GM12872 (cell line): ENCODE data around the gene GPR162.

Source experiments
- TF ChIP-seq, protein P1 (sequence below): IDR thresholded peaks from 3 replicates; pipeline ENCODE4 v1.5.1; 2011; ENCODE audit warnings: low read depth, mild to moderate bottlenecking, low read length, moderate library complexity; ENCODE audit not compliant: insufficient read depth

Gene GPR162

GRCh38 chr12:6829536-6830220 lies 8.1 kb downstream of the GPR162 start:
- TF ChIP-seq, protein P1, sequence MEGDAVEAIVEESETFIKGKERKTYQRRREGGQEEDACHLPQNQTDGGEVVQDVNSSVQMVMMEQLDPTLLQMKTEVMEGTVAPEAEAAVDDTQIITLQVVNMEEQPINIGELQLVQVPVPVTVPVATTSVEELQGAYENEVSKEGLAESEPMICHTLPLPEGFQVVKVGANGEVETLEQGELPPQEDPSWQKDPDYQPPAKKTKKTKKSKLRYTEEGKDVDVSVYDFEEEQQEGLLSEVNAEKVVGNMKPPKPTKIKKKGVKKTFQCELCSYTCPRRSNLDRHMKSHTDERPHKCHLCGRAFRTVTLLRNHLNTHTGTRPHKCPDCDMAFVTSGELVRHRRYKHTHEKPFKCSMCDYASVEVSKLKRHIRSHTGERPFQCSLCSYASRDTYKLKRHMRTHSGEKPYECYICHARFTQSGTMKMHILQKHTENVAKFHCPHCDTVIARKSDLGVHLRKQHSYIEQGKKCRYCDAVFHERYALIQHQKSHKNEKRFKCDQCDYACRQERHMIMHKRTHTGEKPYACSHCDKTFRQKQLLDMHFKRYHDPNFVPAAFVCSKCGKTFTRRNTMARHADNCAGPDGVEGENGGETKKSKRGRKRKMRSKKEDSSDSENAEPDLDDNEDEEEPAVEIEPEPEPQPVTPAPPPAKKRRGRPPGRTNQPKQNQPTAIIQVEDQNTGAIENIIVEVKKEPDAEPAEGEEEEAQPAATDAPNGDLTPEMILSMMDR: no peak

- TF ChIP-seq, protein P1: no peak
Measured at GRCh38 chr12:6830286-6830890, 8.8 kb downstream of the GPR162 start.

DNA sequence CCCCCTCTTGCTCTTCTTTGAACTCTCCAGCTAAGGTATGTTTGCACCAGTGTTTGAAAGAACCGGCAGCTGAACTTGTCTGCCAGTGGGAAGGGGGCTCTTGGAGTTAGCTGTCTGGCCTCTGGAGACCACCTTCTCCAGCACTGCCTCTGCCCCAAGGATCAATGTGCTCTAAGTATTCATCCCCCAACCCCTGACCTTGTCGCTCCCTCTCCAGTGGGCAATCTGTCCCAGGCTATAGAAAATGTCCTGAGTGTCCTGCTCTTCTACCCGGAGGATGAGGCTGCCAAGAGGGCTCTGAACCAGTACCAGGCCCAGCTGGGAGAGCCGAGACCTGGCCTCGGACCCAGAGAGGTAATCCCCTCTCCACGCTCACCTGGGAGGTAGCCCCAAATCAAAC lies 9.4 kb downstream of the GPR162 start:
- TF ChIP-seq, protein P1: no peak

- TF ChIP-seq, protein P1: no peak
Measured at GRCh38 chr12:6831450-6831995, 9.9 kb downstream of the GPR162 start.

GRCh38 chr12:6832125-6832524 lies 10.5 kb downstream of the GPR162 start:
- TF ChIP-seq, protein P1: no peak

- TF ChIP-seq, protein P1: no peak
Measured at GRCh38 chr12:6833189-6833890, 11.7 kb downstream of the GPR162 start.

DNA sequence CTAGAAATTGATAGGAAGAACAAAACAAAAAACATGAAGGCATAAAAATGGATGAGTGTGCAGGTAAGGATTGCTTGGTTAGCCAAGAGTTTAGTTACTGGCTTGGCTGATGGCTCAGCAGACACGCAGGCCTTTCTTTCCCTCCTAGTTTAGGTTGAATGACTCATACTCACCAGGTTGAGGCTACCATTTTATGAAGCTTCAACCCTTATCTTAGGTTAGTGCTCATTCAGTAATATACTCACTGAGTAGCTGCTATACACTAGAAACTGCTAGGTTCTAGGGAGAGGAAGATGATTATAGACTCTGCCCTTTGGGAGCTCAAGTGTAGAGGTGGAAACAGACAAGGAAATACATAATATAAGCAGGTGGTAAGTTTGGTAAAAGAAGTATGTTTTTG lies 12.6 kb downstream of the GPR162 start:
- TF ChIP-seq, protein P1: no peak
